Measurements from ENCODE around the gene KLF4.

- TF ChIP-seq CTCF (IDR thresholded peaks at IDR 0.05) (no peak), POLR2A (IDR thresholded peaks at IDR 0.05) (no peak), EP300 (IDR thresholded peaks at IDR 0.05) (no peak)
Measured at GRCh38 chr9:107492381-107492970, 2.9 kb upstream of the KLF4 start.

Measured in sigmoid colon (tissue), 4 donors.